Measurements from ENCODE around the gene NDUFA1.
"Not testable (repeated sequence)": the region's sequence is repeated elsewhere in the genome, so short reads cannot be mapped to it uniquely, and the experiment has no call there.

The NDUFA1 gene

GRCh38 chrX:119900976-119901375 lies 29.3 kb downstream of the NDUFA1 start:
- no peak for DNase-seq (ENCODE audit: low read depth in 1 of 2, low spot score in 1 of 2)

- no peak for DNase-seq (ENCODE audit: low read depth in 1 of 2, low spot score in 1 of 2)
Observed at GRCh38 chrX:119916310-119916709, 44.7 kb downstream of the NDUFA1 start.

GRCh38 chrX:119917877-119918276 lies 46.2 kb downstream of the NDUFA1 start:
- no peak for DNase-seq (ENCODE audit: low read depth in 1 of 2, low spot score in 1 of 2)

- DNase-seq (ENCODE audit: low read depth in 1 of 2, low spot score in 1 of 2), result no peak
Observed at GRCh38 chrX:119919835-119920585, 48.4 kb downstream of the NDUFA1 start.

GRCh38 chrX:119922391-119922790 lies 50.8 kb downstream of the NDUFA1 start:
- not testable (repeated sequence) for DNase-seq (ENCODE audit: low read depth in 1 of 2, low spot score in 1 of 2)
